Anterior cingulate cortex (tissue), 58 donors: ENCODE data around the gene NRIP1.
"Not testable (repeated sequence)": the region's sequence is repeated elsewhere in the genome, so short reads cannot be mapped to it uniquely, and the experiment has no call there.

Experiments
- DNase-seq, 58 donors: peaks; one replicate each; lab custom pipeline; 2025; lab: John Stamatoyannopoulos, UW

The NRIP1 gene

DNA sequence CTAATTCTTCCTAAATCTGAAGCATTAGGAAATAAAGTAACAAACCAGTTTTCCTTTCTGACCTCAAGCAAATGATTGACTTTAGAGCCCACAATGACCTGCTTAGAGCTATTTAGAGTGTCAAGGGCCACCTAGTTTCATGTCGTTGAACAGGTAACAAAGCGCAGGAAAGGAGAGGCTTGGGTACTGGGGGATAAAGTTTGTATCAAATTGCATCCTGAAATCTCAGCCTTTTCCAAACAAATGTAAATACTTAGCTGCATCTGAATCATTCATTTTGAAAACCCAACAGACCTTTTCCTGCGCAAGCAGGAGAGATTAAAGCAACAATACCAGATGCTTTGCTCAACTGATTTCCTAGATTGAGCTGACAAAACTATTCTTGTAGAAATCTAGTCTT is 121.2 kb downstream of the NRIP1 start:
- no peak for DNase-seq

DNA sequence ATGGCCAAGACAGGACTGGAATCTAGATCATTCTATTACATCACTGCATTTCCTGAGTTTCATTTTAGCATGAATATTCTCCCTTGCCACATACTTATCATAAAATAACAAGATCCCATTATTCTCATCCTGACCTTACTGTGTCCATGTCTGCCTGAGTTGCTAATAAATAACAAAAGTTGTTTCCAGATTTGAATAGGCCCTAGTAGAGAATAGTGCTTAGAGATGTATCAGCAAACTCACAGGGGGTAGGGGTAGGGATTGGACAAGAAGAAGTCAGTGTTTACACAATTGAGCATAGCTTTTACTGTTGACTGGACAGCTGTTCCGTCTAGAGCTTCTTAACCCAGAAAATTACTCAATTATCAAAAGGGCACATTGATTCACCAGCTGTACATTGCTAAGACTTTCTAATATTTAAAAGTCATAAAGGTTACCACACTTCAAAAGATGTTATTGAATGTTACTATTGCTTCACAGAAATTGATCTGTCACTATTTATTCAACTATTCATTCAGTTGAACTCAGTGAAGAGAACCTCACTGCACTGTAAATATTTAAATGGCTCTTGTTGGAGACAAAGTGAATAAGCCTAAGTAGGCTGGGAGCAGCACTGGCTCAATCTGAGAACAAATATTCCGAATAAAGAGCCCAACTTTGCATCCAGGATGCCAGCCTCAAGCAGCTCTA is 121.9 kb downstream of the NRIP1 start:
- no peak for DNase-seq

- not testable (repeated sequence) for DNase-seq
Observed at GRCh38 chr21:14927324-14927723, 137.5 kb downstream of the NRIP1 start.

GRCh38 chr21:14926186-14926585 is 138.6 kb downstream of the NRIP1 start:
- no peak for DNase-seq

- DNase-seq = no peak
Observed at GRCh38 chr21:14923468-14923867, 141.3 kb downstream of the NRIP1 start.

GRCh38 chr21:14922980-14923379 is 141.8 kb downstream of the NRIP1 start:
- no peak for DNase-seq

DNA sequence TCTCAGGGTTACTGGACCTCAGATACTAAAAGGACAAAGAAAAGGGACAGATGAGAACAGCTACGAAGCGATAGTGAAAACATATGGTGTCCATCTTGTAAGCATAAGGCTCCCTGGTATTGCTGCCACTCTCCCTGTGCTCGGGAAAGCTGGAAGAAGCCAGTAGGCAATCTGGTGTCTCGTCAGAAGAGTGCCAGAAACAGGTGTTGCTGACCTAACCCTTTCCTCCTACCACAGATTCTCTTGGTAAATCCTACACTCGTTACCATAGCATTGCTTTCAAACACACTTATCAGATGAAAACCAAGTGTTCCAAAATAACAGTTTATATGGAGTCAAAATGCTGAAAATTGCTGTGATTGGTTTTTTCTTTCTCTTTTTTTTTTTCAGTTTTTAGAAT is 146.3 kb downstream of the NRIP1 start:
- peak in 2 of 58 donors; percentile 4 to 5 for DNase-seq

- DNase-seq = no peak
Observed at GRCh38 chr21:14917762-14918161, 147.0 kb downstream of the NRIP1 start.

GRCh38 chr21:14916676-14917141 is 148.1 kb downstream of the NRIP1 start:
- no peak for DNase-seq

- DNase-seq = no peak
Observed at GRCh38 chr21:14913638-14914037, 151.2 kb downstream of the NRIP1 start.

DNA sequence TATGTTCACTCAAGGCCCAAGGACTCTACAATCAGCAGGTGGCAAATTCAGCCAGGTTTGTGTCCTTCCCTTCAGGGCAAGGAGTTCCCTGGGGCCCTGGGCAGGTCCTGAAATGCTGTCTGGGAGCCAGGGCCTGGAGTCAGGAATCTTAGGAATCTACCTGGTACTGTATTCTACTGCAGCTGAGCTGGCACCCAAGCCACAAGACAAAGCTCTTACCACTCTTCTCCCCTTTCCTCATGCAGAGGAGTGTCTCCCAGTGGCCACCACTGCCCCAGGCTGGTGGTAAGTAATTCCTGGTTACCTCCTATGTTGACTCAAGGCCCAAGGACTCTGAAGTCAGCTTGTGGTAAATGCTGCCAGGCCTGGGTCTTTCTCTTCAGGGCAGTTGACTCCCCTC is 153.4 kb downstream of the NRIP1 start:
- no peak for DNase-seq
